ENCODE results near the gene TXNDC16.

TXNDC16 gene

DNA sequence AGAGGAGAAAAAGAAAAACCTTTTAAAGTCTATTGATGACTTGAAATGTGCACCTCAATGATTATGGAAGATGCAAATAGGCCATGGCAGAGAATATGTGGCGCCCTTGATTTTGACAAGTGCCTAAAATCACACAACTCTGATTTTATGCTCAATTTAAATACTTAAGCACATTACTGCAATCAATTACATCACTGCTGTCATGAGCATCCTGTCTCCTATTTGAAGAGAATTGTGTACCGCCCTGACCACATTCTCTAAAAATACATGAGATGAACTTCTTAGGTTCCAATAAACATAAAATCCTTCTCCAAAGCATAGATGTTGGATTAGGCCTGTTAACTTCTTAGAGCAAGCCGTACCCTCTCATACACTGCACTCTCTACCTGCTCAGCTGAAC lies 1.6 kb downstream of the TXNDC16 start:
- H3K27me3 ChIP-seq (ENCODE audit: low read depth, low read length) = peaks cover 3% of the 10 kb centered on the region; the same call in 1 of the 2 replicates
- no peaks in the 10 kb centered on the region for H4K20me1 ChIP-seq (ENCODE audit: insufficient read depth, low read length)
- H3K9ac ChIP-seq (ENCODE audit: low read length) = no peak overlapping the region
- H3K36me3 ChIP-seq (replicated peaks; ENCODE audit: low read depth, low read length) = no peaks in the 10 kb centered on the region
- TF ChIP-seq, protein P1, sequence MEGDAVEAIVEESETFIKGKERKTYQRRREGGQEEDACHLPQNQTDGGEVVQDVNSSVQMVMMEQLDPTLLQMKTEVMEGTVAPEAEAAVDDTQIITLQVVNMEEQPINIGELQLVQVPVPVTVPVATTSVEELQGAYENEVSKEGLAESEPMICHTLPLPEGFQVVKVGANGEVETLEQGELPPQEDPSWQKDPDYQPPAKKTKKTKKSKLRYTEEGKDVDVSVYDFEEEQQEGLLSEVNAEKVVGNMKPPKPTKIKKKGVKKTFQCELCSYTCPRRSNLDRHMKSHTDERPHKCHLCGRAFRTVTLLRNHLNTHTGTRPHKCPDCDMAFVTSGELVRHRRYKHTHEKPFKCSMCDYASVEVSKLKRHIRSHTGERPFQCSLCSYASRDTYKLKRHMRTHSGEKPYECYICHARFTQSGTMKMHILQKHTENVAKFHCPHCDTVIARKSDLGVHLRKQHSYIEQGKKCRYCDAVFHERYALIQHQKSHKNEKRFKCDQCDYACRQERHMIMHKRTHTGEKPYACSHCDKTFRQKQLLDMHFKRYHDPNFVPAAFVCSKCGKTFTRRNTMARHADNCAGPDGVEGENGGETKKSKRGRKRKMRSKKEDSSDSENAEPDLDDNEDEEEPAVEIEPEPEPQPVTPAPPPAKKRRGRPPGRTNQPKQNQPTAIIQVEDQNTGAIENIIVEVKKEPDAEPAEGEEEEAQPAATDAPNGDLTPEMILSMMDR (IDR thresholded peaks at IDR 0.05; ENCODE audit: low read depth, low read length) = no peak
- TF ChIP-seq EZH2phosphoT487 (IDR thresholded peaks at IDR 0.05; ENCODE audit: low read depth) = no peak
- peak overlapping the region; percentile 88; the same call in 1 of the 2 replicates for H3K4me3 ChIP-seq (ENCODE audit: low read length)
- H3K4me1 ChIP-seq (ENCODE audit: low read length) = peaks cover 11% of the 10 kb centered on the region
- no peaks in the 10 kb centered on the region for H3K9me3 ChIP-seq (ENCODE audit: insufficient read depth, low read length)
- peaks cover 10% of the 10 kb centered on the region for H3K79me2 ChIP-seq (ENCODE audit: low read length)
- H2AFZ ChIP-seq (ENCODE audit: low read depth, low read length) = no peak overlapping the region
- H3K4me2 ChIP-seq (ENCODE audit: low read length) = peak overlapping the region; percentile 80
- no peak overlapping the region for H3K27ac ChIP-seq (ENCODE audit: low read length)

DNA sequence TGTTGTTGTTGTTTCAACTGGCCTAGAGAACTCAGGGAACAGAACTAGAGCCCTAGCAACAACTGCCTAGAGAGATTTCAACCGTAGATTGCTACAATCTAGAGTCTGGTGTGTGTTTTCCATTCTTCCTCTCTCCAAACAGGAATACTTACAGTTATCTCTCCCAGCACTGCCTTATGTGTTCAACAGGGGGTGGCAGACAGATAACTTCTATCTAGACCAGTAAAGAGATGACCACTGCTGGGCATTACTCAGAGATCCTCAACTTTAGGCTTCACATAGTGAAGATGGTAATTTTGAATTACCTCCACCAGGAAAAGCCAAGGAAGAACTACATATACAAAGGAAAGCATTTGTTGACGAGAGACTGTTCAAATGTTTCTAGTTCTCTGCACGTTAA lies 4.8 kb downstream of the TXNDC16 start:
- H3K79me2 ChIP-seq (ENCODE audit: low read length) = peaks cover 10% of the 10 kb centered on the region
- no peak overlapping the region for H3K4me2 ChIP-seq (ENCODE audit: low read length)
- no peaks in the 10 kb centered on the region for H3K9me3 ChIP-seq (ENCODE audit: insufficient read depth, low read length)
- no peak overlapping the region for H3K9ac ChIP-seq (ENCODE audit: low read length)
- no peaks in the 10 kb centered on the region for H3K36me3 ChIP-seq (replicated peaks; ENCODE audit: low read depth, low read length)
- H3K27me3 ChIP-seq (ENCODE audit: low read depth, low read length) = no peaks in the 10 kb centered on the region
- H4K20me1 ChIP-seq (ENCODE audit: insufficient read depth, low read length) = no peaks in the 10 kb centered on the region
- peaks cover 6% of the 10 kb centered on the region for H3K4me1 ChIP-seq (ENCODE audit: low read length)
- no peak overlapping the region for H3K4me3 ChIP-seq (ENCODE audit: low read length)
- H3K27ac ChIP-seq (ENCODE audit: low read length) = no peak overlapping the region
- H2AFZ ChIP-seq (ENCODE audit: low read depth, low read length) = no peak overlapping the region
- TF ChIP-seq, protein P1 (IDR thresholded peaks at IDR 0.05; ENCODE audit: low read depth, low read length) = no peak
- no peak for TF ChIP-seq EZH2phosphoT487 (IDR thresholded peaks at IDR 0.05; ENCODE audit: low read depth)

DNA sequence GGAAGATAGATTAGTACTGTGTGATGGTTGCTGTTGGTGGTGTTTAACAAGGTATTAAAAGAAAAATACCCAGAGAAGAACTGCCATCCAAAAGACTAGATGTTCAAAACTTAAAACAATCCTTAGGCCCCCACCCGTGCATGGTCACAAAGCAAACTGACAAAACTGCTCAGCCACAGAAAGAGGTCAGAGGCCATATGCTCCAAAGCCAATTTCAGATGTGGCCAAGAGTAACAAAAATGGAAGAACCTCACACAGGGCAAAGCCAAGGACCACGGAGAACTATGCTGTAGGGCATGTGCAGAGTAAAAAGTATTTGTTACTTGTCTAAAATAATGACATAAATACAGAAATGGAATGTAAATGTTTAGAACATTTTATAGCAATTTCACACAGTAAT lies 5.3 kb downstream of the TXNDC16 start:
- Histone ChIP-seq H3K4me2 (ENCODE audit: low read length) (no peak overlapping the region), H3K9me3 (ENCODE audit: insufficient read depth, low read length) (no peaks in the 10 kb centered on the region), H3K27me3 (ENCODE audit: low read depth, low read length) (no peaks in the 10 kb centered on the region), H2AFZ (ENCODE audit: low read depth, low read length) (no peak overlapping the region), H3K4me1 (ENCODE audit: low read length) (peaks cover 6% of the 10 kb centered on the region), H3K36me3 (replicated peaks; ENCODE audit: low read depth, low read length) (no peaks in the 10 kb centered on the region), H3K79me2 (ENCODE audit: low read length) (peaks cover 10% of the 10 kb centered on the region), H3K27ac (ENCODE audit: low read length) (no peak overlapping the region), H4K20me1 (ENCODE audit: insufficient read depth, low read length) (no peaks in the 10 kb centered on the region), H3K9ac (ENCODE audit: low read length) (no peak overlapping the region), H3K4me3 (ENCODE audit: low read length) (no peak overlapping the region)
- no peak for TF ChIP-seq EZH2phosphoT487 (IDR thresholded peaks at IDR 0.05; ENCODE audit: low read depth)
- TF ChIP-seq, protein P1 (IDR thresholded peaks at IDR 0.05; ENCODE audit: low read depth, low read length) = no peak

DNA sequence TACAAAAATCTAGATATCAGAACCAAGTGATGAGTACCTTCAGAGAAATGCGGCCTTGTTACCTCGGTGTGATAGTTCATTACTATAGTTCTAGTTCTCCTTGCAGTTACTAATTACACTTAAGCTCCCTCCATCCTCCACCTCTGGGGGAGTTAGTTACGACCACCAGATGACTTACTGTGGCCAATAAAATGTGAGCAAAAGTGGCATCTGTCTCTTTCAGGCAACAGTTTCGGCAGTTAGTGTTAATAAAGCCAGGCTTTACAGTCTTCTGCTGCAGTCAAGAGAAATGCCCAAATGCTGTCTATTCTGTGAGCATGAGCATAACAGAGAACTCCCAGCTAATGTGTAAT lies 6.0 kb downstream of the TXNDC16 start:
- Histone ChIP-seq H3K4me2 (ENCODE audit: low read length) (no peak overlapping the region), H4K20me1 (ENCODE audit: insufficient read depth, low read length) (no peaks in the 10 kb centered on the region), H3K9me3 (ENCODE audit: insufficient read depth, low read length) (no peaks in the 10 kb centered on the region), H3K36me3 (replicated peaks; ENCODE audit: low read depth, low read length) (no peaks in the 10 kb centered on the region), H3K9ac (ENCODE audit: low read length) (no peak overlapping the region), H3K79me2 (ENCODE audit: low read length) (peaks cover 7% of the 10 kb centered on the region), H3K4me3 (ENCODE audit: low read length) (no peak overlapping the region), H2AFZ (ENCODE audit: low read depth, low read length) (no peak overlapping the region), H3K4me1 (ENCODE audit: low read length) (peaks cover 5% of the 10 kb centered on the region), H3K27ac (ENCODE audit: low read length) (no peak overlapping the region), H3K27me3 (ENCODE audit: low read depth, low read length) (no peaks in the 10 kb centered on the region)
- TF ChIP-seq, protein P1 (IDR thresholded peaks at IDR 0.05; ENCODE audit: low read depth, low read length) = no peak
- TF ChIP-seq EZH2phosphoT487 (IDR thresholded peaks at IDR 0.05; ENCODE audit: low read depth) = no peak

Measured in OCI-LY3 (cell line).